BLaER1 treated with 17β-estradiol and CSF1 and Interleukin-3, amounts not matched to agents 10 nM and 100 nM (cell line): Measurements from ENCODE around the gene HCFC2.
"Not testable (repeated sequence)": the region's sequence is repeated elsewhere in the genome, so short reads cannot be mapped to it uniquely, and the experiment has no call there.

Experiments used
- H3K27ac ChIP-seq, 11 experiments: shearing (Covaris generic); formaldehyde crosslinking; 2 replicates each; pipeline ENCODE4 v1.8.1; 2022
- H3K27me3 ChIP-seq, 11 experiments: shearing (Covaris generic); formaldehyde crosslinking; 2 replicates each; pipeline ENCODE4 v1.8.1; 2022
- H3K36me3 ChIP-seq, 11 experiments: shearing (Covaris generic); formaldehyde crosslinking; 2 replicates each; pipeline ENCODE4 v1.8.1; 2022
- H3K4me1 ChIP-seq, 10 experiments: shearing (Covaris generic); formaldehyde crosslinking; 2 replicates each; pipeline ENCODE4 v1.8.1; 2022
- H3K4me2 ChIP-seq, 11 experiments: shearing (Covaris generic); formaldehyde crosslinking; 2 replicates each; pipeline ENCODE4 v1.8.1; 2022
- H3K4me3 ChIP-seq, 10 experiments: shearing (Covaris generic); formaldehyde crosslinking; 2 replicates each; pipeline ENCODE4 v1.8.1; 2022
- H3K9ac ChIP-seq, 11 experiments: shearing (Covaris generic); formaldehyde crosslinking; 2 replicates each; pipeline ENCODE4 v1.8.1; 2022
- H3K9me3 ChIP-seq, 11 experiments: shearing (Covaris generic); formaldehyde crosslinking; replicated peaks in 1 of 11; 2 replicates each; pipeline ENCODE4 v1.8.1; 2022
- H4K20me1 ChIP-seq, 11 experiments: shearing (Covaris generic); formaldehyde crosslinking; 2 replicates each; pipeline ENCODE4 v1.8.1; 2022
- Cebpa-rat ChIP-seq, 11 experiments: shearing (Covaris generic); IDR thresholded peaks; 2 replicates each; pipeline ENCODE4 v1.8.1; 2022

Gene HCFC2

DNA sequence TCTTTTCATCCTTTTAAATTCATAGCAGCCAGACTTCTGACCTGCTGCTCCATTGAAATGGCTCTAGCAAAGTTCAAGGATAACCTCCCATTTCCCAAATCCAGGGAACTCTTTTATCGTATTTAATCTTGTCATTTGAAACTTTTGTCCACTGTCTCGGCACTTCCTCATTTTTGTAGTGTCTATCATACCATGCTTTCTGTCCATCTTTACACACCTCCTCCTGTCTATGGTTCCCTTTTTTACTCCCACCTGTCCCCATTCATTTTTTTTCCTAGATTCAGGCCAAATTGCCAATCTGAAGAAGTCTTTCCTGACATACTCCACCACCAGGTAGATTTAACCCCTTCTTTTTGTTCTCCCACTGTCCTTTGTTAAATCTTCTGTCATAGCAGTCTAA, 42.6 kb downstream of the HCFC2 start:
- H3K27ac ChIP-seq = no peak overlapping the region
- no peak overlapping the region for H3K4me2 ChIP-seq
- peaks cover 4 to 10% (median 8%) of the 10 kb centered on the region in 10 experiments; a peak in 19 of 20 replicates for H3K4me1 ChIP-seq
- no peaks in the 10 kb centered on the region for H3K27me3 ChIP-seq
- no peak overlapping the region for H3K4me3 ChIP-seq
- TF ChIP-seq Cebpa-rat (IDR thresholded peaks at IDR 0.05) = no peak
- H4K20me1 ChIP-seq = no peaks in the 10 kb centered on the region
- H3K9ac ChIP-seq = no peak overlapping the region
- H3K9me3 ChIP-seq = no peaks in the 10 kb centered on the region
- peaks cover 0 to 24% (median 12%) of the 10 kb centered on the region in 11 experiments; a peak in 18 of 22 replicates for H3K36me3 ChIP-seq

DNA sequence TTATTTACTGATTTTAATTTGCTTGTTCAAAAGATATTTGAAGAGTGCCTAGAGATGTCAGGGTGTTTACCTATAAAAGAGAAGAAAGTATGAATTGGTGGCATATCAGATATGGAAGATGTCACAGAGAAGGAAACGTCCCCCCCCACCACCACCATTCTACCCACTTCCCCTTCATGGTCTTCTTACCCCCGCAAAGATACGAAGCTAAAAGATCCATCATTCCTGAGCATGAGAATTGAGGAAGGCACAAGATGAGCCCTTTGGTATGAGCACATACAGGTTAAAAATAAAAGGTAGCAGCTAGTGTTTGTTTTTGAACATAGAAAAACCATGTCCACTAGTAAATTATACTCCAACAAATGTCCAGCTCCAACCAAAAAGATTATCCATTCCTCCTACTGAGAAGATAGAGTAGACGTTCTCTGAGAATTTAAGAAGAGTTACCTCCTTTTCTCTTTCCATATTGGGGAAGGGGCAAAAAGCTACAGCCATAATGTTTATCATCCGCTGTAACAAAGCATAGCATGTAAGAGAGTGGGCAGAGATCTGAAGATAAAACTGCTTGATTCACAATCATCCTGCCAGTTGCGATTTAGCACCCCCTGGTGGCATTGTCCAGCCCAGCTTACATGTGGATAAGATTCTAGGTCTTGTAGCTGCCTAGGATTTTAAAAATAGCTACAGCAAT, 44.6 kb downstream of the HCFC2 start:
- TF ChIP-seq Cebpa-rat (IDR thresholded peaks at IDR 0.05) = no peak
- Histone ChIP-seq H4K20me1 (no peaks in the 10 kb centered on the region), H3K9me3 (no peaks in the 10 kb centered on the region), H3K27ac (no peak overlapping the region), H3K4me3 (no peak overlapping the region), H3K4me2 (peak overlapping the region in 8 of 11 experiments; percentile 3 to 49 (median 28); a peak in 9 of 22 replicates), H3K9ac (no peak overlapping the region), H3K36me3 (peaks cover 0 to 11% (median 0%) of the 10 kb centered on the region in 11 experiments; a peak in 8 of 22 replicates), H3K4me1 (peaks cover 4 to 10% (median 8%) of the 10 kb centered on the region in 10 experiments; a peak in 19 of 20 replicates), H3K27me3 (no peaks in the 10 kb centered on the region)

GRCh38 chr12:104109446-104110271, 45.3 kb downstream of the HCFC2 start:
- H3K36me3 ChIP-seq = peaks cover 1 to 17% (median 5%) of the 10 kb centered on the region in 11 experiments; a peak in 16 of 22 replicates
- H3K9ac ChIP-seq = no peak overlapping the region
- H3K4me2 ChIP-seq = no peak overlapping the region
- H3K9me3 ChIP-seq = no peaks in the 10 kb centered on the region
- no peak for TF ChIP-seq Cebpa-rat (IDR thresholded peaks at IDR 0.05)
- H3K27me3 ChIP-seq = no peaks in the 10 kb centered on the region
- peaks cover 4 to 10% (median 8%) of the 10 kb centered on the region in 10 experiments; a peak in 19 of 20 replicates for H3K4me1 ChIP-seq
- no peak overlapping the region for H3K27ac ChIP-seq
- no peak overlapping the region for H3K4me3 ChIP-seq
- no peaks in the 10 kb centered on the region for H4K20me1 ChIP-seq

- not testable (repeated sequence) for H3K4me1 ChIP-seq, H3K4me2 ChIP-seq, H3K9ac ChIP-seq, H3K9me3 ChIP-seq, H4K20me1 ChIP-seq, H3K27me3 ChIP-seq, H3K4me3 ChIP-seq, H3K27ac ChIP-seq
- H3K36me3 ChIP-seq = peaks cover 37 to 61% (median 52%) of the 10 kb centered on the region in 11 experiments
Measured at GRCh38 chr12:104114834-104115586, 50.7 kb downstream of the HCFC2 start.

- Histone ChIP-seq H3K4me1 (no peaks in the 10 kb centered on the region), H4K20me1 (no peaks in the 10 kb centered on the region), H3K27ac (no peak overlapping the region), H3K9ac (no peak overlapping the region), H3K27me3 (no peaks in the 10 kb centered on the region), H3K36me3 (peaks cover 42 to 67% (median 58%) of the 10 kb centered on the region in 11 experiments), H3K4me3 (no peak overlapping the region), H3K4me2 (no peak overlapping the region), H3K9me3 (no peaks in the 10 kb centered on the region)
- no peak for TF ChIP-seq Cebpa-rat (IDR thresholded peaks at IDR 0.05)
Measured at GRCh38 chr12:104115587-104115975, 51.2 kb downstream of the HCFC2 start.

- Histone ChIP-seq H4K20me1 (peaks cover 0 to 8% (median 0%) of the 10 kb centered on the region in 11 experiments; a peak in 1 of 22 replicates), H3K27me3 (no peaks in the 10 kb centered on the region), H3K4me3 (no peak overlapping the region), H3K4me2 (no peak overlapping the region), H3K36me3 (peaks cover 81 to 100% (median 96%) of the 10 kb centered on the region in 11 experiments), H3K9me3 (no peaks in the 10 kb centered on the region), H3K9ac (no peak overlapping the region), H3K4me1 (no peaks in the 10 kb centered on the region), H3K27ac (no peak overlapping the region)
- no peak for TF ChIP-seq Cebpa-rat (IDR thresholded peaks at IDR 0.05)
Measured at GRCh38 chr12:104121001-104121400, 56.7 kb downstream of the HCFC2 start.

- Histone ChIP-seq H4K20me1 (peaks cover 0 to 8% (median 0%) of the 10 kb centered on the region in 11 experiments; a peak in 1 of 22 replicates), H3K4me3 (no peak overlapping the region), H3K9me3 (no peaks in the 10 kb centered on the region), H3K4me2 (no peak overlapping the region), H3K4me1 (no peaks in the 10 kb centered on the region), H3K27me3 (no peaks in the 10 kb centered on the region), H3K9ac (no peak overlapping the region), H3K36me3 (peaks cover 86 to 100% (median 99%) of the 10 kb centered on the region in 11 experiments), H3K27ac (no peak overlapping the region)
- no peak for TF ChIP-seq Cebpa-rat (IDR thresholded peaks at IDR 0.05)
Measured at GRCh38 chr12:104122298-104122697, 58.0 kb downstream of the HCFC2 start.

DNA sequence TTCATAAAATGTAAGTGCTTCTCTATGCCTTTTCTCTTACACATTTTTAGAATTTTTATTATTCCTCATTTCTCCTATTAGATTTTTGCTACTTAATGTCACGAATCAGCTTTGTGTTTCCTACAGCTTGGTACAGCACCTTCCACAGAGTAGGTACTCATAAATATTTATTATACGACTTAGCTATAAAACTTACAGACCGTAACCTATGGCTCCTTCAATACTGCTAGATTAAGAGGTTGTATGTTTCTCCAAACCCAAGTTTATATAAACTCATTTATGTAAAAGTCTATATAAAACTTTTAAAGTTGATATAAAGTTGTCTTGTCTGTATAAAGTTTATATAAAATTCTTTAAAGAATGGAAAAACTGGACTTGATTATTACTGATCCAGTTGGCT, 62.2 kb downstream of the HCFC2 start:
- TF ChIP-seq Cebpa-rat (IDR thresholded peaks at IDR 0.05) = no peak
- Histone ChIP-seq H3K27ac (no peak overlapping the region), H3K4me1 (no peaks in the 10 kb centered on the region), H3K36me3 (peaks cover 87 to 100% (median 98%) of the 10 kb centered on the region in 11 experiments), H3K4me3 (no peak overlapping the region), H3K27me3 (no peaks in the 10 kb centered on the region), H3K9ac (no peak overlapping the region), H3K9me3 (no peaks in the 10 kb centered on the region), H3K4me2 (no peak overlapping the region), H4K20me1 (peaks cover 0 to 8% (median 0%) of the 10 kb centered on the region in 11 experiments; a peak in 3 of 22 replicates)

DNA sequence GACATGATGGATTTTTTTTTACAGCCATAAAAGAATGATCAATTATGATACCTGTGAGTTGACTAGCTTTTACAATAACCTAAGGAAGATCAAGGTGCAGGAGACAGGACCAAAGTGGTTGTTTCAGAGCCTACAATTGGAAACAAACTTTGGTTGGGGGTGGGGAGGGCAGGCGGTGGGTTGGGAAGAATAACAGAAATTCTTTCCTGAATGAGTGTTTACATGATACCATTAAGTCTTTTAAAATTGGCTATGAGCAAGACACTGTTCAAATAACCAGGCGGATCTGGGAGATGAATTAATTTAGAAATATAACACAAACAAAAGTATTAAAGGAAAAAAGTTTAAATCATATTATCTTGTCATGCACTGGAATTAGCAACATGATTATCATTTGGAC, 66.4 kb downstream of the HCFC2 start:
- Histone ChIP-seq H3K9ac (no peak overlapping the region), H3K9me3 (no peaks in the 10 kb centered on the region), H3K4me2 (no peak overlapping the region), H3K27me3 (no peaks in the 10 kb centered on the region), H4K20me1 (peaks cover 0 to 5% (median 0%) of the 10 kb centered on the region in 11 experiments; a peak in 4 of 22 replicates), H3K27ac (no peak overlapping the region), H3K4me1 (peaks cover 14 to 29% (median 22%) of the 10 kb centered on the region in 10 experiments), H3K36me3 (peaks cover 71 to 93% (median 87%) of the 10 kb centered on the region in 11 experiments), H3K4me3 (no peak overlapping the region)
- TF ChIP-seq Cebpa-rat (IDR thresholded peaks at IDR 0.05) = no peak
